HG02571 (cell line): ENCODE data around the gene TMEM141.
"Not testable (repeated sequence)": the region's sequence is repeated elsewhere in the genome, so short reads cannot be mapped to it uniquely, and the experiment has no call there.

ENCODE experiments used
- ATAC-seq: cut with Tn5 transposase; IDR thresholded peaks from one replicate; pipeline ENCODE4 v1.9.1; 2021; ENCODE audit warnings: mild to moderate bottlenecking, moderate library complexity; ENCODE audit not compliant: unreplicated experiment

Gene TMEM141

GRCh38 chr9:136754626-136755301, 36.4 kb upstream of the TMEM141 start:
- ATAC-seq, result no peak

DNA sequence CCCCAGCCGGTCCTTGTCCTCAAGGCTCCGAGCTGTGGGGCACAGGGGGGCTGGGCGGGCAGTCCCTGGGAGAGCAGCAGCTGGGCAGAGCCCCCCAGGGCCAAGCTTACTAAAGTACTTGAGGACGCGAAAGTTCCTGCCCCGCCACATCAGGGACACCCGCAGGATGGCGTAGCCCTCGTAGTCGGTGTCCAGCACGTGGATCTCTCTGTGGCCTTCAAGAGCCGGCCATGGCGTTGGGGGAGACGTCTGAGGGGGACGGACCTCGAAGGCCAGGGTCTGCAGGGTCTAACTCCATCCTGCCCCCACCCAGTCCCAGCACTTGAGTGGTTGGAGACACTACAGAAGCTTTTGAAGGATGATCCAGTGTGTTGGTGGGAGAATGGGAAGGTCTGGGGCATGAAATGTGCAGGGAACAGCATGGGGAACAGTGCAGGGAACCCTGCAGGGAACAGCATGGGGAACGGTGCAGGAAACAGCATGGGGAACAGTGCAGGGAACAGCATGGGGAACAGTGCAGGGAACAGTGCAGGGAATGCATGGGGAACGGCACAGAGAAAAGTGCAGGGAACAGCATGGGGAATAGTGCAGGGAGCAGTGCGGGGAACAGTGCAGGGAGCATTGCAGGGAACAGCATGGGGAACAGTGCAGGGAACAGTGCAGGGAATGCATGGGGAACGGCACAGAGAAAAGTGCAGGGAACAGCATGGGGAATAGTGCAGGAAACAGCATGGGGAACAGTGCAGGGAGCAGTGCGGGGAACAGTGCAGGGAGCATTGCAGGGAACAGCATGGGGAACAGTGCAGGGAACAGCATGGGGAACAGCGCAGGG, 35.6 kb upstream of the TMEM141 start:
- ATAC-seq, result not testable (repeated sequence)

DNA sequence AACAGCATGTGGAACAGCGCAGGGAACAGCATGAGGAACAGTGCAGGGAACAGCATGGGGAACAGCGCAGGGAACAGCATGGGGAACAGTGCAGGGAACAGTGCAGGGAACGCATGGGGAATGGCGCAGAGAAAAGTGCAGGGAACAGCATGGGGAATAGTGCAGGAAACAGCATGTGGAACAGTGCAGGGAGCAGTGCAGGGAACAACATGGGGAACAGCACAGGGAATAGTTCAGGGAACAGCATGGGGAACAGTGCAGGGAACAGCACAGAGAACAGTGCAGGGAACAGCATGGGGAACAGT, 35.1 kb upstream of the TMEM141 start:
- ATAC-seq, result no peak

DNA sequence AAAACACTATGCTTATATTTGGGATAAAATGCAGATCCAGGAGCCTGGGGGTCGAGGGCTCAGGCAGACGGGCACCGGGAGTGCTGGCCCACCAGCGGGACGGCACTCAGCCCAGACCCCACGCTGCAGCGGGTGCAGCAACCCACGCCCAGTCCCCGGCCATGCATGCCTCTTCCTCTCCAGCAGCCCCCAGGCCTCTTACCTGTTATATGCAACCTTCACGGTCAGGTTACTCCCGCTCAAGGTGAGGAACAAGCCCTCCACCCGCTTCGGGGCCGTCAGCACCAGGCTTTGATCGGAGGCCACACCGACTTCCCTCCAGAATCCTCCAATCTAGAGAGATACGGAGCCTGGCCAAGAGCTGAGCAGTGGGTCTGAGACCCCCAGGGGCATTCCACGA, 34.3 kb upstream of the TMEM141 start:
- no peak for ATAC-seq

- no peak for ATAC-seq
Observed at GRCh38 chr9:136757328-136757727, 33.8 kb upstream of the TMEM141 start.

GRCh38 chr9:136757751-136758140, 33.4 kb upstream of the TMEM141 start:
- no peak for ATAC-seq

DNA sequence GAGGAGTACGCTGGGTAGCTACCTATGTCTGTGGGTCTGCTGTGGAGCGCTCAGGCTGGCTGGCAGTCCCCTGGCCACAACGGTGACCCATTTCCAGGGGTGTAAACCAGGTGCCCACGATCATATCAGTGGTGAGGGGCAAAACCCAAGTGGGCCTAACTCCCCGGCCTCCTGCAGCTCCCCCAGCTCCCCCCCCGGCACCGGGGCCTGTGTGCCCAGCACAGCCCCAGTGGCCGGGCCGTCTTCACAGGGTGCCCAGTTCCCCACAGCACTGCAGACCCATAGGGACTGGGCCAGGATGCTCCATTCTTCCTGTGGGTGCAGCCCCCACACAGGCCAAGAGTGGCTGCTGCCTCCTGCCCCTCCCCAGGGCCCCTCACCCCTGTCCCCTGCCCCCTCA, 32.1 kb upstream of the TMEM141 start:
- ATAC-seq, result no peak

GRCh38 chr9:136759436-136760325, 31.5 kb upstream of the TMEM141 start:
- ATAC-seq, result no peak

- no peak for ATAC-seq
Observed at GRCh38 chr9:136760424-136760823, 30.7 kb upstream of the TMEM141 start.

GRCh38 chr9:136760834-136761544, 30.2 kb upstream of the TMEM141 start:
- not testable (repeated sequence) for ATAC-seq

- ATAC-seq, result no peak
Observed at GRCh38 chr9:136761545-136761981, 29.6 kb upstream of the TMEM141 start.

DNA sequence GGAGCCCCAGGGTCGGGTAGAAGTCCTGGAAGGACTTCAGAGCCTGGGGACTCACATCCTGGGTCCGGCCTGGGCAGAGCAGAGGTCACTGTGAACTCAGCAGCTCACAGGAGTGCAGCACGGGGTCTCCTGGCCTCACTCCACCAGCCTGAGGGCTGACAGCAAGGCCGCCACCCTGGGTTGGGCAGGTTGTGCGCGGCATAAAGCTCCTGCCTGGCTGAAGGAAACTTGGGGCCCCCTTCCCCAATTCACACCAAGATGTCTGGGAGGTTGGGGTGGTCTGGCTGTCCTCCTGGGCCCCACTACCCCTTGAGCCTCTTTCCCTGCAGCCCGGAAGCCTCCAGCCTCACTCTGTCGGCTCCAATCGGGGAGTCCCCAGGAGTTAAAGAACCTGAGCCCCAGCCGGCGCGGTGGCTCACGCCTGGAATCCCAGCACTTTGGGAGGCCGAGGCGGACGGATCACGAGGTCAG, 28.9 kb upstream of the TMEM141 start:
- no peak for ATAC-seq

DNA sequence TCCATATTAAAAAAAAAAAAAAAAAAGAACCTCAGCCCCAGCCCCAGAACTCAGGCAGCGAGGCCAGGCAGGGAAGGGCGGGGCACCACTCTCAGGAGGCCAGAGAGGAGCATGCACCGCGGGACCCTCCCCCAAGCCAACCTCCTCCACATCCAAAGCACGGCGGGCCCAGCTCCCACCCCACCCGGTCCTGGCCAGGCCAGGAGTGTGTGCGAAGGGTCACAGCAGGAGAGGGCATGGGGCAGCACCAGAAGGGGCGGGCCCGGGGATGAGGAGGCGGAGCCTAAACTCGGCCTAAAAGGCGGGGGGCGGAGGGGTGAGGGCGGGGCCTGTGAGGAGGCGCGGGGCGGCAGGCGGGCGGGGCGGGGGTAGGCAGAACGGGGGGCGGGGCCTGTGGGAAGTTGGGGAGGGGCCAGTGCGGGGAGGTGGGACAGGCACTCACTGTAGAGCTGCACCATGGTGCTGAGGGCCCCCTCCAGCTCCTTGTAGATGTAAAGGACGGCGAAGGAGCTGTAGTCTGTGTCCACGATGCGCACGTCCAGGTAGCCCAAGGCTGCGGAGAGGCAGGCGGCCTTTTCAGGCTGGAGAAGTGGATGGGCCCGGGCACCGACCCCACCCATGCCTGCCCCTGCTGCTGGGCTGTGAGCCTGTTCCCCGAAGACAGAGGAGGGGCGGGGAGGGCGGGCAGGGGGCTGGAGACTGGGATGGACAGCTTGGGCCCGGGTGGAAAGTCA, 28.1 kb upstream of the TMEM141 start:
- ATAC-seq, result no peak

GRCh38 chr9:136763649-136764035, 27.5 kb upstream of the TMEM141 start:
- ATAC-seq, result no peak

GRCh38 chr9:136764301-136764891, 26.7 kb upstream of the TMEM141 start, which contains the start of gene LCN15:
TSS of gene LCN15 (minus strand) at chr9:136764518. CDS start at chr9:136764488, 30 bp downstream.
- no peak for ATAC-seq

- ATAC-seq, result no peak
Observed at GRCh38 chr9:136765041-136765440, 26.1 kb upstream of the TMEM141 start.

DNA sequence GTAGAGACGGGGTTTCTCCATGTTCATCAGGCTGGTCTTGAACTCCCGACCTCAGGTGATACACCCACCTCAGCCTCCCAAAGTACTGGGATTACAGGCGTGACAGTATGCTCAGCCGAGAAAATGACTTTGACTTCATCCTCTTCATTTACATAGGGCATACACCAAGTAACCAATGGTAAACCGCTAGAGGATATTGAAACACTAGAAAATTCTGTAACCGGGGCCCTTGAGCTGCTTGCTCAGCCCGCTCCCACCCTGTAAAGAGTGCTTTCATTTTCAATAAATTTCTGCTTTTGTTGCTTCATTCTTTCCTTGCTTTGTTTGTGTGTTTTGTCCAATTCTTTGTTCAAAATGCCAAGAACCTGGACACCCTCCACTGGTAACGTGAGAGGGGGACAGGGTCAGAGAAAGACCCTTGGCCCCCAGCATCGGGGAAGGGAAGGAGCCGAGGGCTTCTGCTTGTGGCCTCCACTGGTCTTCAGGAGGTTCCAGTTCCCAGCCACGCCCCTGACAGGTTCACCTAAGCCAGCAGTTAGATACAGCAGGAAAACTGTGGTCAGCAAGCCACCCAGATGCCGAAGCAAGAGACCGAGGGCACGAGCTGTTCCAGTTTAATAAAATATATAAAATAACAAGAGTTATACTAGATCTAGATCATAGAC, 25.3 kb upstream of the TMEM141 start:
- ATAC-seq, result not testable (repeated sequence)

- ATAC-seq, result not testable (repeated sequence)
Observed at GRCh38 chr9:136766410-136767120, 24.6 kb upstream of the TMEM141 start.
